ENCODE results near the gene FAIM.

- TF ChIP-seq EZH2phosphoT487 (IDR thresholded peaks at IDR 0.05; ENCODE audit: borderline replicate concordance, low read length): no peak
- no peak for TF ChIP-seq CTCF (conservative IDR thresholded peaks at IDR 0.05; ENCODE audit: low read depth, low read length)
- no peak for TF ChIP-seq EZH2 (IDR thresholded peaks at IDR 0.05; ENCODE audit: low read length, unreplicated experiment)
These were observed 17.3 kb downstream of the FAIM start for GRCh38 chr3:138625707-138626365.
